ENCODE data around the gene ZNF195. TPM values are rescaled to one million over a fixed set of nuclear protein-coding genes. Genes with fewer than 3 reads are reported as not detected.

ZNF195 gene
- total RNA-seq, 4 donors from 2014 or later, result 22.4 to 35.3 (median 27.1) TPM

DNA sequence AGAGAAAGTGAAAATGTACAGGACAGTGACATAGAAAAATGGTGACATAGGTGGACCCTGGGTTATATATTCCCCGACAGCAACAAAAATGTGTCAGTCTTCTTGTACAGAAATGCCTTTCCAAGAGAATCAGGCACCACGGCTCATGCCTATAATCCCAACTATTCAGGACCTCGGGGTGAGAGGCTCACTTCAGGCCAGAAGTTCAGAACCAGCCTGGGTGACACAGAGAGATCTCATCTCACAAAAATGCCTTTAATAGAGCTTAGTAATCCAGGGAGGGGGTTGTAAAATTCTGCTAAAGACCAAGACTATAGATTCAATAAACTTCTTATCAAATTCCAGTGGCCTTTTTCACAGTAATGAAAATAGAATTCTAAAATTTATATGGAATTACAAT lies 10.7 kb downstream of the ZNF195 start:
- no peak for TF ChIP-seq CTCF (IDR thresholded peaks at IDR 0.05)
- ATAC-seq (ENCODE audit: low FRiP score) (no peak), DNase-seq (ENCODE audit: low spot score) (no peak)

DNA sequence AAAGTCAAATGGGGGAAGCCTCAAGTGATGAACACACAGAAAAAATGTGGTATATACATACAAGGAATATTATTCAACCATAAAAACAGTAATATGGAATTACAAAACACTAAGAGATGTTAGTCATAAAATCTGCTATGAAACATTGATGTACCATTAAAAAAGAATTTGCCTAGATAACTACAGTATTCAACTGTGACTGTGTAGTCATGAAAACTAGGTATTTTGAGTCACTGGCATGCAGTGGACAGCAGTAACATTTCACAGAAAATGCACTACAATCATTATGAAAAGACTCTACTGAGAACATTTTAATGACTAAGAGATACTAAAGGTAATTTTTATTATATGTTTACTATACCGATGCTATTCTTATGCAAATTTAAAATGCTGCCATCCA lies 11.7 kb downstream of the ZNF195 start:
- no peak for TF ChIP-seq CTCF (IDR thresholded peaks at IDR 0.05)
- ATAC-seq (ENCODE audit: low FRiP score) (no peak), DNase-seq (ENCODE audit: low spot score) (no peak)

- no peak for TF ChIP-seq CTCF (IDR thresholded peaks at IDR 0.05)
- ATAC-seq (ENCODE audit: low FRiP score) (no peak), DNase-seq (ENCODE audit: low spot score) (no peak)
Observed at GRCh38 chr11:3359092-3359824, 19.7 kb downstream of the ZNF195 start.

DNA sequence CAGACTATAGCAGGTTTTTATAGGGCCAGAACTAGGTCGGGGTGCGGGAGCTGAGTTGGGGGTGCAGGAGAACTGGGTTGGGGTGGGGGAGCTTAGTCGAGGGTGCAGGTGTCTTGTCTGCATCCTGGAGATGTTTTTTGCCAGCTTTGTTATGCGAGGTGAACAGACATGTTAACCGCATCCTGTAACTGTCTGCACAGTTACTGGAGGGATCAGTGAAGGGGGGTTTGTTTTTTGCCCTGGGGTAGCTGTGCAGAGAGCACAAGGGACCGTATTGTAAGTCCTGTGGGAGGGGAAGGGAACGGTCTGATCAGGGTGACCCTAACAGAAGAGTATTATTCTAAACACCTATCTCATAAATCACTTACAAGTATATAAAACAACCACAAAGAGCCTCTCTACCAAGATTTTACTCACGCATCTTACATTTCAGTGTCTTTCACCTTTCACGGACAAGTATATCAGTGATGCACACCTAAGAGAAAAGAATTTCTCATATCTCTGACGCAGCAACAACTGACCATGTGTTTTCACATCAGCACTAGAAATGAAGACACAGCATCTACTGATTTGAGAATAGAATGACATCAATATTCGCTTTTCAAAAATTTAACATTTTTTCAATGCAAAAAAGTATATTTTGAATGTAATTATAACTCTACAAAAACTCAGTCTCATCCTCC lies 20.8 kb downstream of the ZNF195 start:
- TF ChIP-seq CTCF (IDR thresholded peaks at IDR 0.05), result no peak
- no peak for DNase-seq (ENCODE audit: low spot score)
- ATAC-seq (ENCODE audit: low FRiP score), result no peak

- no peak for TF ChIP-seq CTCF (IDR thresholded peaks at IDR 0.05)
- DNase-seq (ENCODE audit: low spot score) (no peak), ATAC-seq (ENCODE audit: low FRiP score) (no peak)
Observed at GRCh38 chr11:3357302-3357701, 21.6 kb downstream of the ZNF195 start.

- no peak for ATAC-seq (ENCODE audit: low FRiP score)
- no peak for DNase-seq (ENCODE audit: low spot score)
- no peak for TF ChIP-seq CTCF (IDR thresholded peaks at IDR 0.05)
Observed at GRCh38 chr11:3356858-3357257, 22.1 kb downstream of the ZNF195 start.

- no peak for TF ChIP-seq CTCF (IDR thresholded peaks at IDR 0.05)
- ATAC-seq (ENCODE audit: low FRiP score) (no peak), DNase-seq (ENCODE audit: low spot score) (no peak)
Observed at GRCh38 chr11:3353066-3353465, 25.9 kb downstream of the ZNF195 start.

Measured in omental fat pad (tissue), 4 donors.